ENCODE results near the gene PCDHGB5. TPM values are rescaled to one million over a fixed set of nuclear protein-coding genes. Genes with fewer than 3 reads are reported as not detected.
A peak's percentile ranks its signal among the peaks of the same experiment; 100 is the strongest.
"Not testable (repeated sequence)": the region's sequence is repeated elsewhere in the genome, so short reads cannot be mapped to it uniquely, and the experiment has no call there.

Gene PCDHGB5
- total RNA-seq, 2 experiments from 2014 or later: 0.12 TPM; not detected in 1

- CTCF ChIA-PET: interaction anchor here (0.6 to 2.4 kb wide), 7 partner anchors 10 to 91 kb away, joined by 3 to 8 read pairs (median 4); partner anchors contain the start of genes PCDHGA11, PCDHGB3 and PCDHGB5
- intact Hi-C loops (cut with micrococcal nuclease); H3K27ac Mint-ChIP-seq; H3K4me1 Mint-ChIP-seq (ENCODE audit: low read depth): not testable (repeated sequence)
- peaks cover 18% of the 10 kb centered on the region for H3K36me3 Mint-ChIP-seq (ENCODE audit: low read depth)
- H3K9me3 Mint-ChIP-seq: peaks cover 31% of the 10 kb centered on the region
- peaks cover 75% of the 10 kb centered on the region for H3K27me3 Mint-ChIP-seq (ENCODE audit: low read depth)
- peak; percentile 39 for DNase-seq
- peak within 1 kb of the TSS; percentile 54 for H3K4me3 Mint-ChIP-seq
Observed at GRCh38 chr5:141387557-141388311, 10.0 kb upstream of the PCDHGB5 start, which contains the start of gene PCDHGB4. PCDHGB4 (plus strand) TSS chr5:141387698; CDS start chr5:141387885, 187 bp downstream.

DNA sequence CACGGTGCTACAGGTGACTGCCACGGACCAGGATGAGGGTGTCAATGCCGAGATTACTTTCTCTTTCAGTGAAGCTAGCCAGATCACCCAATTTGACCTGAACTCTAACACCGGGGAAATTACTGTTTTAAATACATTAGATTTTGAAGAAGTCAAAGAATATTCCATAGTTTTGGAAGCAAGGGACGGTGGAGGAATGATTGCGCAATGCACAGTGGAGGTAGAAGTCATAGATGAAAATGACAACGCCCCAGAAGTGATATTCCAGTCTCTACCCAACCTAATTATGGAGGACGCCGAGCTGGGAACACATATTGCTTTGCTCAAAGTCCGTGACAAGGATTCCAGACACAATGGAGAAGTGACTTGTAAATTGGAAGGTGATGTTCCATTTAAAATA, 9.1 kb upstream of the PCDHGB5 start:
- Mint-ChIP-seq H3K4me3 (no peak overlapping the region), H3K27me3 (ENCODE audit: low read depth) (peaks cover 74% of the 10 kb centered on the region), H3K36me3 (ENCODE audit: low read depth) (peaks cover 21% of the 10 kb centered on the region), H3K27ac (no peak overlapping the region), H3K9me3 (peaks cover 30% of the 10 kb centered on the region), H3K4me1 (ENCODE audit: low read depth) (no peaks in the 10 kb centered on the region)
- intact Hi-C loops (cut with micrococcal nuclease): no loop called here
- DNase-seq: no peak
- CTCF ChIA-PET: interaction anchor here (0.6 to 2.4 kb wide), 2 partner anchors 32 to 40 kb away, joined by 3 to 6 read pairs; partner anchors contain the start of gene PCDHGA11

GRCh38 chr5:141389153-141390042, 8.3 kb upstream of the PCDHGB5 start:
- CTCF ChIA-PET: interaction anchor here (0.6 to 2.4 kb wide), 6 partner anchors 17 to 203 kb away, joined by 3 to 6 read pairs (median 4); partner anchors contain the start of genes PCDHB9, PCDHGA11 and PCDHGC3
- intact Hi-C loops (cut with micrococcal nuclease): no loop called here
- no peaks in the 10 kb centered on the region for H3K4me1 Mint-ChIP-seq (ENCODE audit: low read depth)
- peaks cover 74% of the 10 kb centered on the region for H3K27me3 Mint-ChIP-seq (ENCODE audit: low read depth)
- no peak overlapping the region for H3K27ac Mint-ChIP-seq
- H3K36me3 Mint-ChIP-seq (ENCODE audit: low read depth): peaks cover 22% of the 10 kb centered on the region
- DNase-seq: no peak
- peaks cover 29% of the 10 kb centered on the region for H3K9me3 Mint-ChIP-seq
- no peak overlapping the region for H3K4me3 Mint-ChIP-seq

GRCh38 chr5:141392429-141393198, 5.1 kb upstream of the PCDHGB5 start, which contains the start of gene PCDHGA8:
PCDHGA8 (plus strand) TSS chr5:141392633; CDS start chr5:141392814, 181 bp downstream.
- Mint-ChIP-seq H3K9me3 (peaks cover 23% of the 10 kb centered on the region), H3K27ac (no peak within 1 kb of the TSS), H3K27me3 (ENCODE audit: low read depth) (peaks cover 62% of the 10 kb centered on the region), H3K4me1 (ENCODE audit: low read depth) (no peaks in the 10 kb centered on the region), H3K36me3 (ENCODE audit: low read depth) (peaks cover 19% of the 10 kb centered on the region), H3K4me3 (no peak within 1 kb of the TSS)
- no peak for DNase-seq
- CTCF ChIA-PET: interaction anchor here (1.1 to 2.0 kb wide), 3 partner anchors 28 to 165 kb away, joined by 3 to 6 read pairs (median 4); partner anchors contain the start of gene PCDHGA11
- intact Hi-C loops (cut with micrococcal nuclease): no loop called here

- Mint-ChIP-seq H3K27ac (no peak overlapping the region), H3K36me3 (ENCODE audit: low read depth) (peaks cover 19% of the 10 kb centered on the region), H3K4me3 (no peak overlapping the region), H3K4me1 (ENCODE audit: low read depth) (no peaks in the 10 kb centered on the region), H3K9me3 (peaks cover 23% of the 10 kb centered on the region), H3K27me3 (ENCODE audit: low read depth) (peaks cover 60% of the 10 kb centered on the region)
- DNase-seq: no peak
- intact Hi-C loops (cut with micrococcal nuclease): no loop called here
- CTCF ChIA-PET: interaction anchor here (1.1 to 2.0 kb wide), 3 partner anchors 28 to 165 kb away, joined by 3 to 6 read pairs (median 4); partner anchors contain the start of gene PCDHGA11
Observed at GRCh38 chr5:141393267-141393666, 4.5 kb upstream of the PCDHGB5 start.

DNA sequence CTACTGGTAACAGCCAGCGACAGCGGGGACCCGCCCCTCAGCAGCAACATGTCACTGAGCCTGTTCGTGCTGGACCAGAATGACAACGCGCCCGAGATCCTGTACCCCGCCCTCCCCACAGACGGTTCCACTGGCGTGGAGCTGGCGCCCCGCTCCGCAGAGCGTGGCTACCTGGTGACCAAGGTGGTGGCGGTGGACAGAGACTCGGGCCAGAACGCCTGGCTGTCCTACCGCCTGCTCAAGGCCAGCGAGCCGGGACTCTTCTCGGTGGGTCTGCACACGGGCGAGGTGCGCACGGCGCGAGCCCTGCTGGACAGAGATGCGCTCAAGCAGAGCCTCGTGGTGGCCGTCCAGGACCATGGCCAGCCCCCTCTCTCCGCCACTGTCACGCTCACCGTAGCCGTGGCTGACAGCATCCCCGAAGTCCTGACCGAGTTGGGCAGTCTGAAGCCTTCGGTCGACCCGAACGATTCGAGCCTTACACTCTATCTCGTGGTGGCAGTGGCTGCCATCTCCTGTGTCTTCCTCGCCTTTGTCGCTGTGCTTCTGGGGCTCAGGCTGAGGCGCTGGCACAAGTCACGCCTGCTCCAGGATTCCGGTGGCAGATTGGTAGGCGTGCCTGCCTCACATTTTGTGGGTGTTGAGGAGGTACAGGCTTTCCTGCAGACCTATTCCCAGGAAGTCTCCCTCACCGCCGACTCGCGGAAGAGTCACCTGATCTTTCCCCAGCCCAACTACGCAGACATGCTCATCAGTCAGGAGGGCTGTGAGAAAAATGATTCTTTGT, 3.2 kb upstream of the PCDHGB5 start:
- H3K27me3 Mint-ChIP-seq (ENCODE audit: low read depth): peaks cover 60% of the 10 kb centered on the region
- intact Hi-C loops (cut with micrococcal nuclease); H3K4me3 Mint-ChIP-seq; DNase-seq; H3K4me1 Mint-ChIP-seq (ENCODE audit: low read depth): not testable (repeated sequence)
- peaks cover 20% of the 10 kb centered on the region for H3K36me3 Mint-ChIP-seq (ENCODE audit: low read depth)
- peaks cover 21% of the 10 kb centered on the region for H3K9me3 Mint-ChIP-seq
- CTCF ChIA-PET: interaction anchor here (2.2 kb wide), 1 partner anchor 30 kb away, joined by 6 read pairs; the partner anchor contains the start of gene PCDHGA5
- peak overlapping the region; percentile 41 for H3K27ac Mint-ChIP-seq

DNA sequence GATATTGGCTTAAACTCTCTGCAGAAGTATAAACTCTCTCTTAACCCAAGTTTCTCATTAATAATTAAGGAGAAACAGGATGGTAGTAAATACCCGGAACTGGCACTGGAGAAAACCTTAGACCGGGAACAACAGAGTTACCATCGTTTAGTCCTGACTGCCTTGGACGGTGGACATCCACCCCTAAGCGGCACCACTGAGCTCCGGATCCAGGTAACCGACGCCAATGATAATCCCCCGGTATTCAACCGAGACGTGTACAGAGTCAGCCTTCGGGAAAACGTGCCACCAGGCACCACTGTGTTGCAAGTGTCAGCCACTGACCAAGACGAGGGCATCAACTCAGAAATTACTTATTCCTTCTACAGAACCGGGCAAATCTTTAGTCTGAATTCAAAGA, 861 bp downstream of the PCDHGB5 start:
- Mint-ChIP-seq H3K4me1 (ENCODE audit: low read depth) (peaks cover 5% of the 10 kb centered on the region), H3K4me3 (no peak overlapping the region), H3K27ac (no peak overlapping the region), H3K9me3 (peaks cover 22% of the 10 kb centered on the region), H3K36me3 (ENCODE audit: low read depth) (peaks cover 9% of the 10 kb centered on the region), H3K27me3 (ENCODE audit: low read depth) (peaks cover 58% of the 10 kb centered on the region)
- CTCF ChIA-PET: interaction anchor here (1.8 to 1.9 kb wide), 3 partner anchors 14 to 114 kb away, joined by 7 to 9 read pairs (median 9); partner anchors contain the start of genes PCDHGA10 and PCDHGA12
- intact Hi-C loops (cut with micrococcal nuclease): no loop called here
- DNase-seq: no peak

- peaks cover 21% of the 10 kb centered on the region for H3K9me3 Mint-ChIP-seq
- peaks cover 10% of the 10 kb centered on the region for H3K36me3 Mint-ChIP-seq (ENCODE audit: low read depth)
- peaks cover 58% of the 10 kb centered on the region for H3K27me3 Mint-ChIP-seq (ENCODE audit: low read depth)
- CTCF ChIA-PET: interaction anchor here (0.9 to 1.3 kb wide), 2 partner anchors 113 to 595 kb away, joined by 3 to 6 read pairs; no protein-coding TSS in a partner anchor
- H3K27ac Mint-ChIP-seq: no peak overlapping the region
- DNase-seq: no peak
- H3K4me1 Mint-ChIP-seq (ENCODE audit: low read depth): peaks cover 5% of the 10 kb centered on the region
- intact Hi-C loops (cut with micrococcal nuclease): no loop called here
- no peak overlapping the region for H3K4me3 Mint-ChIP-seq
Observed at GRCh38 chr5:141399555-141400258, 2.0 kb downstream of the PCDHGB5 start.

GRCh38 chr5:141402553-141403243, 5.0 kb downstream of the PCDHGB5 start, which contains the start of gene PCDHGA9:
PCDHGA9 (plus strand) TSS chr5:141402778; CDS start chr5:141402953, 175 bp downstream.
- peak; percentile 45 for DNase-seq
- intact Hi-C loops (cut with micrococcal nuclease): no loop called here
- CTCF ChIA-PET: interaction anchor here (0.6 to 1.9 kb wide), 7 partner anchors 9 to 206 kb away, joined by 3 to 6 read pairs (median 3); partner anchors contain the start of genes PCDHGA10, PCDHGA2 and TAF7
- Mint-ChIP-seq H3K36me3 (ENCODE audit: low read depth) (peaks cover 10% of the 10 kb centered on the region), H3K4me1 (ENCODE audit: low read depth) (peaks cover 5% of the 10 kb centered on the region), H3K9me3 (peaks cover 21% of the 10 kb centered on the region), H3K4me3 (peak within 1 kb of the TSS; percentile 45), H3K27me3 (ENCODE audit: low read depth) (peaks cover 60% of the 10 kb centered on the region), H3K27ac (no peak within 1 kb of the TSS)

DNA sequence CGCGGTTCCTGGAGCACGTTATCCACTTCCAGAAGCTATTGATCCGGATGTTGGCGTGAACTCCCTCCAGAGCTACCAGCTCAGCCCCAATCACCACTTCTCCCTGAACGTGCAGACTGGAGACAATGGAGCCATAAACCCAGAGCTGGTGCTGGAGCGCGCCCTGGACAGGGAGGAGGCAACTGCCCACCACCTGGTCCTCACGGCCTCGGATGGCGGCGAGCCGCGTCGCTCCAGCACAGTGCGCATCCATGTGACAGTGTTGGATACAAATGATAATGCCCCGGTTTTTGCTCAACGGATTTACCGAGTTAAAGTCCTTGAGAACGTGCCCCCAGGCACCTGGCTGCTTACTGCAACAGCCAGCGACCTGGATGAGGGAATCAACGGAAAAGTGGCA, 5.6 kb downstream of the PCDHGB5 start:
- intact Hi-C loops (cut with micrococcal nuclease): no loop called here

More for the DNA sequence above, 5.6 kb downstream of the PCDHGB5 start:
- H3K27me3 Mint-ChIP-seq (ENCODE audit: low read depth): peaks cover 63% of the 10 kb centered on the region
- H3K36me3 Mint-ChIP-seq (ENCODE audit: low read depth): peaks cover 11% of the 10 kb centered on the region
- no peak overlapping the region for H3K4me3 Mint-ChIP-seq
- CTCF ChIA-PET: interaction anchor here (1.0 to 1.9 kb wide), 6 partner anchors 8 to 153 kb away, joined by 3 to 6 read pairs (median 4); partner anchors contain the start of genes PCDHGA10, PCDHGA2 and TAF7
- peaks cover 6% of the 10 kb centered on the region for H3K4me1 Mint-ChIP-seq (ENCODE audit: low read depth)
- H3K9me3 Mint-ChIP-seq: peaks cover 23% of the 10 kb centered on the region
- no peak overlapping the region for H3K27ac Mint-ChIP-seq
- no peak for DNase-seq

Data from activated naive CD4-positive, alpha-beta T cell treated with anti-CD3 and anti-CD28 coated beads for 36 hours (primary cell).